Activated CD4-positive, alpha-beta T cell treated with anti-CD3 and anti-CD28 coated beads, Interleukin-2, Interleukin-4, amounts not matched to agents 100 ng/mL and 50 ng/mL, durations not matched to agents 16 hours and 8 hours (primary cell): ENCODE data around the gene HSD17B3.
"Not testable (repeated sequence)": the region's sequence is repeated elsewhere in the genome, so short reads cannot be mapped to it uniquely, and the experiment has no call there.

Experiments used
- DNase-seq: peaks from one replicate; pipeline ENCODE4 v3.0.0-alpha.2; 2020; ENCODE audit warnings: low spot score

HSD17B3 gene

GRCh38 chr9:96193236-96193755 lies 108.7 kb downstream of the HSD17B3 start:
- DNase-seq: no peak

DNA sequence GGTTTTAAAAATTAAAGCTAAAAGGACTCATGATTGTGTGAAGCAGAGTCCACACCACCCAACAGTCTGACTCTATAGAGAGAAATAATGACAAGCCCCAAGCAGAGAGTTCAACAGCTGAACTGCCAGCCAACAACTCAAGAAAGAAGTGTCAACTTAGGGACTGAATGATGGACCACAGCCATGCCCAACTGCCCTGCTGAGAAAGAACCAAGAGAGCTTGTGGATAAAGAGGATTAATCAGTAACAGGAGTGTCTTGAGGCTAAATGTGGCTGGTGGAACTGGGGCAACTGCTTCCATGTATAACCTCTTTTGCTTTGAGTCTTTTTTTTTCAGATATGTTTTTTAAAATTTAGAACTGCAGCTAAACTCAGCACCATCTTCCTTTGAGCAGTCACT lies 109.3 kb downstream of the HSD17B3 start:
- no peak for DNase-seq

GRCh38 chr9:96189995-96190394 lies 112.0 kb downstream of the HSD17B3 start:
- DNase-seq: no peak

DNA sequence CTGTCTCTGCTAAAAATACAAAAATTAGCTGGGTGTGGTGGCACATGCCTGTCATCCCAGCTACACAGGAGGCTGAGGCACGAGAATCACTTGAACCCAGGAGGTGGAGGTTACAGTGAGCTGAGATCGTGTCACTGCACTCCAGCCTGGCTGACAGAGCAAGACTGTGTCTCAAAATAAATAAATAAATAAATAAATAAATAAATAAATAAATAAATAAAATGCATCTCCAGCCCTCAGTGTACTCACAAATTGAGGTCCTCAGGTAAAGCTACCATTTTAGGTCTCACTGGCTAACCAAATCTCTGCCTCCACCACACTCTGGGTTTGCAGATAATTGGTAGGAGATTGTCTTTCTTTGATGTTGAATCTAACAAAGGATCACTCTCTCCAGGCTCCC lies 112.4 kb downstream of the HSD17B3 start:
- not testable (repeated sequence) for DNase-seq

DNA sequence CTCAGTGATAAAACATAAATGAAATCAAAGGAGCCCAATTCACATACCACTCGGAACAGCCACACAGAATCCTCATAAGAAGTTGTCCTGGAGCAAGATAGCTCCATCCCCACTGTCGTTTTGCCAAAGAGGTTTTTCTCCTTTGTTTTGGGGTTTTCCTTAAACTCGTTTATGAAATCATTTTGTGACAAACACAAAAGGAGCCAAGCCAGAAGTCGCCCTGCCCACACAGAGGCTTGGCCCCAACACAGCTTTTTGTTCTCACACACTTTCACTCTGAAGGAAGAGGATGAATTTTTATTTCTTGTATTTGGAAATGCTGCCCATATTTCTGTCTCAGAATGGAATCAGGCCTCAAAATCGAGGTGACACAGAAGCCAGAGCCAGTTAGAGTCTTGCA lies 113.4 kb downstream of the HSD17B3 start:
- no peak for DNase-seq

- DNase-seq: no peak
These were observed 114.8 kb downstream of the HSD17B3 start for GRCh38 chr9:96187151-96187555.

DNA sequence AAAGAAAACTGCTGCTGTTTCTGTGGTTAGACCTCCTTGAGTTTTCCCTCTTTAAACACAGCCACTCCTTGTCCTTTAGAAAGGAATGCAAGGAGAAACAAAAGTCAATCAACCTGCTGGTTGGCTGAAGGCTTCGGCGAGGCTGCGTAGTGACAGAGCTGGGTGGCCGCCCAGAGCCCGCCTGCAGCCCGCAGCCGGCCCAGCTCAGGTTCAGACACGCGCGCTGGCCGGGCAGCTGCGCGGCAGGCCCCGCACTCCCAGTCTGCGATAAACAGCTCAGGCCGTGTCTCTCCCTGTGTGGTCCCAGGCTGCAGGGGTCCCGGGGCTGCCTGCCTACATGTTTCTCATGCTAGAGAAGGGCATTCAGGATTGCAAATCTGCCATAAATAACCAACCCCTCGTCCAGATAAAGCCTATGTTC lies 115.4 kb downstream of the HSD17B3 start:
- no peak for DNase-seq

GRCh38 chr9:96185518-96186156 lies 116.3 kb downstream of the HSD17B3 start:
- DNase-seq: no peak
